SK-N-SH (cell line): Measurements from ENCODE around the gene BCR. TPM values are rescaled to one million over a fixed set of nuclear protein-coding genes. Genes with fewer than 3 reads are reported as not detected.

Source experiments
- CTCF ChIA-PET: fragments of 300-600, 350-600 bp; formaldehyde crosslinking; extraction: SDS; loops from one replicate; lab custom pipeline; 2021; lab: Yijun Ruan, JAX
- POLR2A ChIA-PET: fragments of 350-600 bp; sonication (Branson Sonifier 250); formaldehyde crosslinking; extraction: SDS; loops from one replicate; lab custom pipeline; 2020; ENCODE audit warnings: antibody characterized with exemption, inconsistent platforms; lab: Yijun Ruan, JAX
- DNase-seq: peaks from one replicate; pipeline ENCODE4 v3.0.0; 2012
- H2AFZ ChIP-seq: fragments of 200-600 bp; sonication (generic); 2 replicates; pipeline ENCODE4 v1.8.1; 2016; ENCODE audit warnings: antibody characterized with exemption, mild to moderate bottlenecking, low read depth
- H3F3A ChIP-seq: fragments of 200-600 bp; sonication (generic); replicated peaks from 2 replicates; pipeline ENCODE3; 2016; ENCODE audit warnings: antibody characterized with exemption, mild to moderate bottlenecking; ENCODE audit not compliant: insufficient read depth
- H3K27ac ChIP-seq, 2 experiments: fragments of 200-500 bp in 1 of 2; fragments of 200-600 bp in 1 of 2; sonication (Bioruptor generic) in 1 of 2; sonication (generic), shearing (Covaris generic) in 1 of 2; 2 replicates each; pipeline versions ENCODE4 v1.5.1 to v1.6.1; 2014 to 2016; ENCODE audit warnings: low read depth in 2 of 2, inconsistent platforms in 1 of 2, low read length in 1 of 2, mild to moderate bottlenecking in 1 of 2, mixed read lengths in 1 of 2
- H3K27me3 ChIP-seq: fragments of 200-600 bp; sonication (generic), shearing (Covaris generic); 2 replicates; pipeline ENCODE4 v1.6.1; 2016; ENCODE audit warnings: mixed run types; ENCODE audit not compliant: insufficient read depth
- H3K36me3 ChIP-seq, 2 experiments: fragments of 200-500 bp in 1 of 2; fragments of 200-600 bp in 1 of 2; sonication (Bioruptor generic) in 1 of 2; sonication (generic) in 1 of 2; replicated peaks in 1 of 2; 2 replicates each; pipeline versions ENCODE3 to v1.5.1; 2014 to 2016; ENCODE audit warnings: low read length in 1 of 2, mild to moderate bottlenecking in 1 of 2; ENCODE audit not compliant: insufficient read depth in 2 of 2, control insufficient read depth in 1 of 2
- H3K4me1 ChIP-seq, 2 experiments: fragments of 200-500 bp in 1 of 2; fragments of 200-600 bp in 1 of 2; sonication (Bioruptor generic) in 1 of 2; sonication (generic), shearing (Covaris generic) in 1 of 2; 2 replicates each; pipeline versions ENCODE4 v1.5.1 to v1.6.1; 2014 to 2016; ENCODE audit warnings: low read depth in 1 of 2, low read length in 1 of 2, mixed run types in 1 of 2; ENCODE audit not compliant: insufficient read depth in 2 of 2, control insufficient read depth in 1 of 2
- H3K4me2 ChIP-seq: fragments of 200-600 bp; sonication (generic), shearing (Covaris generic); 2 replicates; pipeline ENCODE4 v1.6.1; 2017; ENCODE audit warnings: mixed run types
- H3K4me3 ChIP-seq, 2 experiments: fragments of 200-500 bp in 1 of 2; fragments of 200-600 bp in 1 of 2; sonication (Bioruptor generic) in 1 of 2; sonication (generic), shearing (Covaris generic) in 1 of 2; 2 replicates each; pipeline versions ENCODE4 v1.5.1 to v1.8.1; 2014 to 2016; ENCODE audit warnings: low read depth in 2 of 2, inconsistent platforms in 1 of 2, low read length in 1 of 2, mild to moderate bottlenecking in 1 of 2, mixed read lengths in 1 of 2, moderate library complexity in 1 of 2
- H3K79me2 ChIP-seq: fragments of 200-600 bp; sonication (generic); 2 replicates; pipeline ENCODE4 v1.8.1; 2017; ENCODE audit warnings: mild to moderate bottlenecking; ENCODE audit not compliant: insufficient read depth
- H3K9ac ChIP-seq: fragments of 200-600 bp; sonication (generic); 2 replicates; pipeline ENCODE4 v1.6.1; 2017; ENCODE audit warnings: mixed run types
- H3K9me2 ChIP-seq: fragments of 200-600 bp; sonication (generic); 2 replicates; pipeline ENCODE4 v1.6.1; 2017; ENCODE audit warnings: mixed run types
- H3K9me3 ChIP-seq: fragments of 200-600 bp; sonication (generic); 2 replicates; pipeline ENCODE4 v1.6.1; 2017; ENCODE audit warnings: mixed run types, mild to moderate bottlenecking, moderate library complexity
- H4K20me1 ChIP-seq: fragments of 200-600 bp; sonication (generic); 2 replicates; pipeline ENCODE4 v1.6.1; 2017; ENCODE audit warnings: mild to moderate bottlenecking, mixed run types; ENCODE audit not compliant: insufficient read depth
- CTCF ChIP-seq: fragments of 200-600 bp; sonication (generic); IDR thresholded peaks from 2 replicates; pipeline ENCODE4 v1.6.1; 2017; ENCODE audit warnings: antibody characterized with exemption, mild to moderate bottlenecking, moderate library complexity
- EP300 ChIP-seq, 2 experiments: IDR thresholded peaks; 2 replicates each; pipeline versions ENCODE4 v1.4.0 to v1.6.1; 2012; ENCODE audit warnings: borderline replicate concordance in 1 of 2, low read depth in 1 of 2, low read length in 1 of 2
- EZH2phosphoT487 ChIP-seq: fragments of 200-600 bp; sonication (generic); IDR thresholded peaks from 2 replicates; pipeline ENCODE4 v1.6.1; 2017; ENCODE audit warnings: low read depth, mixed run types, mild to moderate bottlenecking, antibody characterized with exemption, moderate library complexity, borderline replicate concordance
- FOXM1 ChIP-seq: IDR thresholded peaks from 2 replicates; pipeline ENCODE4 v1.4.0; 2012; ENCODE audit warnings: low read depth, mild to moderate bottlenecking
- GABPA ChIP-seq: IDR thresholded peaks from 2 replicates; pipeline ENCODE4 v1.4.0; 2012; ENCODE audit warnings: low read depth, mild to moderate bottlenecking
- JUND ChIP-seq: IDR thresholded peaks from 2 replicates; pipeline ENCODE4 v1.4.0; 2012
- MXI1 ChIP-seq: IDR thresholded peaks from 2 replicates; pipeline ENCODE4 v1.6.1; 2012; ENCODE audit warnings: mild to moderate bottlenecking, low read depth, low read length, improper control_type of control experiment
- RCOR1 ChIP-seq: fragments of 150-350 bp; IDR thresholded peaks from 2 replicates; pipeline ENCODE4 v1.6.1; 2017; ENCODE audit warnings: antibody characterized with exemption, low read length
- SIN3A ChIP-seq: IDR thresholded peaks from 2 replicates; pipeline ENCODE4 v1.6.1; 2012; ENCODE audit warnings: low read depth, mild to moderate bottlenecking, low read length, moderate library complexity, borderline replicate concordance
- USF2 ChIP-seq: fragments of 150-350 bp; IDR thresholded peaks from 2 replicates; pipeline ENCODE4 v1.6.1; 2017; ENCODE audit warnings: antibody characterized with exemption, low read length, low read depth, borderline replicate concordance
- ZBTB33 ChIP-seq: IDR thresholded peaks from 2 replicates; pipeline ENCODE4 v1.4.0; 2012; ENCODE audit warnings: low read depth, borderline replicate concordance
- WGBS: methylation state at CpG from one replicate; pipeline ENCODE4 v1.1.6; 2017; ENCODE audit warnings: low lambda C conversion rate; 5-methylcytosine and 5-hydroxymethylcytosine counted together
- polyA plus RNA-seq, 3 experiments: library from polyadenylated mRNA; depleted of rRNA; stranded (reverse); fragments of >200 nt; gene quantifications; 2 replicates each; pipeline ENCODE4 v1.2.3, GENCODE V29; 2012
- TF ChIP-seq, protein P1 (sequence below): IDR thresholded peaks from 2 replicates; pipeline ENCODE4 v1.6.1; 2012; ENCODE audit warnings: mild to moderate bottlenecking, low read depth, low read length, moderate library complexity

The BCR gene
- polyA plus RNA-seq, 1 of the 3 experiments (the other 2 are of a cell fraction) = 50.9 TPM

GRCh38 chr22:23144932-23145877 is 35.1 kb upstream of the BCR start, which contains the start of gene RAB36 (continued):
- no peak for TF ChIP-seq EZH2phosphoT487
- no peak for TF ChIP-seq GABPA
- peak; percentile 97 for TF ChIP-seq MXI1
- no peak for TF ChIP-seq JUND

DNA sequence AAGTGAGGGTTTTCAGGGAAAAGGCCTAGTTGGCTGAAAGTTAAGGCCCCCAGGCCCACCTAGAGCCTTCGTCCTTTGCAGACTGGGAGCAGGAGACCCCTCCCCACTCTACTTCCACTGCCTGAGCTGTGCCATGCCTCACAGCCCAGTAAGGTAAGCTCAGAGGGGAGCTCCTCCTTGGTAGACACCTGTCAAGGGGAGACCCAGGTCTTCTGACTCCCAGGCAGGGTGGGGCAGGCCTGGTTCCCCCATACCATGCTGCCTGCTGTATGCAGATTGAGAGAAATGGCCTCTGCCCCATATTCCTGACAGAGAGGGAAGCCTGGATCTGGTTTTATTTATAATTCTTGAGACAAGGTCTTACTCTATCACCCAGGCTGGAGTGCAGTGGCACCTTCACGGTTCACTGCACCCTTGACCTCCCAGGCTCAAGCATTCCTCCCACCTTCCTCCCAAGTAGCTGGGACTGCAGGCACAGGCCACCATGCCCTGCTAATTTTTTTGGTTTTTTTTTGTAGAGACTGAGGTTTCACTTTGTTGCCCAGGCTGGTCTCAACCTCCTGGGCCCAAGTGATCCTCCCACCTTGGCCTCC is 34.3 kb upstream of the BCR start:
- H3K9me2 ChIP-seq = no peaks in the 10 kb centered on the region
- H3K36me3 ChIP-seq = peaks cover 0 to 10% of the 10 kb centered on the region in 2 experiments
- peak overlapping the region; percentile 91 for H3K4me2 ChIP-seq
- peaks cover 4% of the 10 kb centered on the region; the same call in 1 of the 2 replicates for H3K79me2 ChIP-seq
- H2AFZ ChIP-seq = peak overlapping the region; percentile 76
- H3K4me1 ChIP-seq = peaks cover 6 to 17% of the 10 kb centered on the region in 2 experiments; a peak in 1 of 4 replicates
- TF ChIP-seq RCOR1 (no peak), USF2 (no peak), CTCF (no peak), SIN3A (no peak), ZBTB33 (no peak), GABPA (no peak), EP300 (IDR thresholded peaks at IDR 0.05; ENCODE audit: borderline replicate concordance in 1 of 2, low read depth in 1 of 2, low read length in 1 of 2) (no peak), FOXM1 (no peak)
- TF ChIP-seq, protein P1, sequence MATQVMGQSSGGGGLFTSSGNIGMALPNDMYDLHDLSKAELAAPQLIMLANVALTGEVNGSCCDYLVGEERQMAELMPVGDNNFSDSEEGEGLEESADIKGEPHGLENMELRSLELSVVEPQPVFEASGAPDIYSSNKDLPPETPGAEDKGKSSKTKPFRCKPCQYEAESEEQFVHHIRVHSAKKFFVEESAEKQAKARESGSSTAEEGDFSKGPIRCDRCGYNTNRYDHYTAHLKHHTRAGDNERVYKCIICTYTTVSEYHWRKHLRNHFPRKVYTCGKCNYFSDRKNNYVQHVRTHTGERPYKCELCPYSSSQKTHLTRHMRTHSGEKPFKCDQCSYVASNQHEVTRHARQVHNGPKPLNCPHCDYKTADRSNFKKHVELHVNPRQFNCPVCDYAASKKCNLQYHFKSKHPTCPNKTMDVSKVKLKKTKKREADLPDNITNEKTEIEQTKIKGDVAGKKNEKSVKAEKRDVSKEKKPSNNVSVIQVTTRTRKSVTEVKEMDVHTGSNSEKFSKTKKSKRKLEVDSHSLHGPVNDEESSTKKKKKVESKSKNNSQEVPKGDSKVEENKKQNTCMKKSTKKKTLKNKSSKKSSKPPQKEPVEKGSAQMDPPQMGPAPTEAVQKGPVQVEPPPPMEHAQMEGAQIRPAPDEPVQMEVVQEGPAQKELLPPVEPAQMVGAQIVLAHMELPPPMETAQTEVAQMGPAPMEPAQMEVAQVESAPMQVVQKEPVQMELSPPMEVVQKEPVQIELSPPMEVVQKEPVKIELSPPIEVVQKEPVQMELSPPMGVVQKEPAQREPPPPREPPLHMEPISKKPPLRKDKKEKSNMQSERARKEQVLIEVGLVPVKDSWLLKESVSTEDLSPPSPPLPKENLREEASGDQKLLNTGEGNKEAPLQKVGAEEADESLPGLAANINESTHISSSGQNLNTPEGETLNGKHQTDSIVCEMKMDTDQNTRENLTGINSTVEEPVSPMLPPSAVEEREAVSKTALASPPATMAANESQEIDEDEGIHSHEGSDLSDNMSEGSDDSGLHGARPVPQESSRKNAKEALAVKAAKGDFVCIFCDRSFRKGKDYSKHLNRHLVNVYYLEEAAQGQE = no peak
- peak overlapping the region; percentile 88 for H3K9ac ChIP-seq
- no peaks in the 10 kb centered on the region for H4K20me1 ChIP-seq
- H3K27me3 ChIP-seq = no peaks in the 10 kb centered on the region
- no peaks in the 10 kb centered on the region for H3F3A ChIP-seq
- ChIA-PET CTCF (interaction anchor here (1.0 to 2.5 kb wide), 11 partner anchors 10 to 187 kb away, joined by 3 to 13 read pairs (median 4); no protein-coding TSS in a partner anchor), POLR2A (interaction anchor here (1.4 kb wide), 1 partner anchor 8 kb away, joined by 3 read pairs; no protein-coding TSS in a partner anchor)
- no peaks in the 10 kb centered on the region for H3K9me3 ChIP-seq
- H3K4me3 ChIP-seq = peak overlapping the region; percentile 73 to 79
- DNase-seq = no peak
- WGBS = 90% methylated on average over 1 of the region's 2 CpGs
- H3K27ac ChIP-seq = peak overlapping the region; percentile 62 to 73
